Amniotic stem cell (primary cell): ENCODE results near the gene DUSP7.
"Not testable (repeated sequence)": the region's sequence is repeated elsewhere in the genome, so short reads cannot be mapped to it uniquely, and the experiment has no call there.

ENCODE experiments used
- DNase-seq: peaks from one replicate; lab custom pipeline; 2025; lab: John Stamatoyannopoulos, UW

DUSP7 gene

DNA sequence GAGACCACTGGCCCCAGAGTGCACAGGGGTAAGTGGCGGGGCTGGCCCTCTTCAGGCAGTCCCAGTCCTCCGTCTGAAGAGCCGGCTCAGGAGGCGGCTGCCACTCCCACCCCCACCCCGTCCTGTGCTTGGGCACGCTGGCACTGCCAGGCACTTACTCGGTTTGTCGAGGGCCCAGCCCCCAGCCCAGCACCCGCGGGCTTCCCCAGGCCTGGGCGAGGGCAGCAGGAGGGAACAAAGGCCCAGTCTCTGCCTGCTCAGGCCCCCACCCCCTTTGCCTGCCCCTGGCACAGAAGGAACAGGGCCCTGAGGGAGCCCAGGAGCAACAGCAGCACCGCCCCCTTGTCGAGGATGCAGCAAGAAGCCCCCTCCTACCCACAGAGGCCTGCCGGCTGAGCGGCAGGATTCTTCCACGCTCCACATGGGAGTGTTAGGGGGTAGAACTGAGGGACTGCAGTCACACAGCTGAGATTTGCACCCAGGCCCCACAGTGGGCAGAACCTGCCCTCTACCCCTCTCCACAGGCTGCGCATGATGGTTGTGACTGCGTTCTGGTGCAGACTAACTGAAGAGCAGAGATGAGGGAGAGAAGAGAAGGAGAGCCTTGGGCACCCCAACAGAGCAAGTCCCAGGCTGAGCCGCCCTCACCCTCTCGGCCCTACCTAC is 8.9 kb downstream of the DUSP7 start:
- no peak for DNase-seq

- DNase-seq: no peak
Measured at GRCh38 chr3:52046902-52047239, 9.5 kb downstream of the DUSP7 start.

DNA sequence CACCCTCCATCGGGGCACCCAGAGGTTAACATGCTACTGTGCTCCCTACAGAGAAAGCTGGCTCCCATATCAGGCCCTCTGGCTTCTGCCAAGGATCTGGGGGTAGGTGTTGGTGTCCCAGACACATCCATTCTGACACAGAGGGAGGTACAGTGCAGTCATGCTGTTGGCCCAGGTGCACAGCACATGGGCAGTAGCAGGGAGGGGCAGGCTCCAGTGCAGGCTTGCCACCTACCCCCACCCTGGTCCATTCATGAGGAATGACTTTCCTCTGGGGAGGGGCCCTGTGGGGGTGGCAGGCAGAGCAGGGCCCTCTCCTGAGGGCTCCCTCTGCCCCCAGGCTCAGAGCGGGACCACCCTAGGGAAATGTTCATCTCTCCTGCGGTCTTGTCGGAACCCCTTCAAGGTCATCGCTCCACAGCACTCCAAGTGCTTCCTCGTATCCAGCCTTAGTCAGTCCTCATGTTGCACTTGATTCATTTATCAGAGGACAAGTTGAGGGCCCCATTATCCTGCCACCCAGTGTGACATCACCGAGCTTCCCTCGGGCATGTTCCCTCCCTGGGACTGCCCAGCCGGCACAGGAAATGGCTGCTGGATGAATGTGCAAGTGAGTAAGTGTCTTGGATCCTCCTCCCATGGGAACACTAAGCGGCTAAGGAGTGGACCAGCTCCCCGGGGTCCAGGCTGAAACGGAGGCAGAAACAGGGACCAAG is 10.0 kb downstream of the DUSP7 start:
- peak; percentile 96 for DNase-seq

GRCh38 chr3:52044869-52045619 is 11.3 kb downstream of the DUSP7 start:
- no peak for DNase-seq

- no peak for DNase-seq
Measured at GRCh38 chr3:52043750-52044149, 12.6 kb downstream of the DUSP7 start.

DNA sequence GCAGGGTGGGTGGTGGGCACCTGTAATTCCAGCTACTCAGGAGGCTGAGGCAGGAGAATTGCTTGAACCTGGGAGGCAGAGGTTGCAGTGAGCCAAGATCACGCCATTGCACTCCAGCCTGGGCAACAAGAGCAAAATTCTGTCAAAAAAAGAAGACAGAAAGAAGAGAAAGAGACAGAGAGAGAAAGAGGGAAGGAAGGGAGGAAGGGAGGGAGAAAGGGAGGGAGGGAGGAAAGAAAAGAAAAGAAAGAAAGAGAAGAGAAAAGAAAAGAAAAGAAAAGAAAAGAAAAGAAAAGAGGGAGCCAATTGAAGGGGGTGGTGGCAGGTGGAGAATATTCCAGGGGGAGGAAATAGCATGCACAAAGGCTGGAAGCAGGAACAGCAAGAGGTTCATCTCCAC is 13.3 kb downstream of the DUSP7 start:
- DNase-seq: not testable (repeated sequence)

DNA sequence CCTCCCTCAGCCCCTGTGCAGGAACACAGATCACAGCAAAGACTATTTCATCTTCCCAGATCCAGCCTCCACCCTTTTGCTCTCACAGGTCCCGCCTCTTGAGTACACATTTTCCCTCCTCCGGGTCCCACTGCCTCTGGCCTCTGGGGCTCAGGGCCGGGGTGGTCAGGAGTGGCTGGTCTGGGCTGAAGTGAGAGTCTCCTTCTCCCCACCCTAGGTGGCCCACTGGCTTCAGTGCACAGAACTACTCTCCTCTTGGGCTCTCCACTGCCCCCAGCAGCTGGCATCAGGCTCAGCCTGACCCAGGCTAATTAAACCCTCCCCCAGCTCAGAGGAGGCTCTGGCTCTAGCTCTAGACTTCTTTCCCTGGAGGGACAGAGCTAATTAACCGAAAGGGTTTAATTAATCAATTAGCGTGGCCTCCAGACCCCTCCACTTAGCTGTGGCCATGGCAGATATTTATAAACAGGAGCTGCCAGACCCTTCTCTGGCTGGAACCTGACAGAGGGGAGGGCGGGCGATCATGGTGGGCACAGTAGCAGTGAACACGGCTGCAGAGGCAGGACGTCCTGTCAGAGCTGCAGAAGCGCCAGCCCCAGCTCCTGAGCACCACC is 15.1 kb downstream of the DUSP7 start:
- DNase-seq: no peak

GRCh38 chr3:52040600-52040999 is 15.8 kb downstream of the DUSP7 start:
- DNase-seq: no peak

DNA sequence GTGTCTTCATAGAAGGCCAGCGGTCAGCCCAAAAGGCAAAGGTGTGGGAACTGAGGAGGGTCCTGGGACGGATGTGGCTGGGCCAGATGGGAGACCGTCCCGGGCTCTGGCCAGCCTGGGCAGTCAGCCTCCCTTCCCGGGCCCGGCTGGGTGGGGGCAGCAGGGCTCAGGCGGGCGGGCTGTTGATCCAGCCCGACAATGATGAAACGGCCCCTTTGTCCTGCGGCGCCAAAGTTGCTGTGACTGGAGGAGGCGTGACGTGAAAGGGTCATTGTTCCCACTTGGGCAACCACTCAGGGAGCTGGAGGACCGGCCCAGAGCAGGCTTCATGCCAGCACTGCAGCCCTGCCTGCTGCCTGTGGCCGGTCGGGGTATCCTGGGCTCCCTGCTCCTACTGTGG is 16.5 kb downstream of the DUSP7 start:
- DNase-seq: no peak

- no peak for DNase-seq
Measured at GRCh38 chr3:52039426-52039825, 16.9 kb downstream of the DUSP7 start.

DNA sequence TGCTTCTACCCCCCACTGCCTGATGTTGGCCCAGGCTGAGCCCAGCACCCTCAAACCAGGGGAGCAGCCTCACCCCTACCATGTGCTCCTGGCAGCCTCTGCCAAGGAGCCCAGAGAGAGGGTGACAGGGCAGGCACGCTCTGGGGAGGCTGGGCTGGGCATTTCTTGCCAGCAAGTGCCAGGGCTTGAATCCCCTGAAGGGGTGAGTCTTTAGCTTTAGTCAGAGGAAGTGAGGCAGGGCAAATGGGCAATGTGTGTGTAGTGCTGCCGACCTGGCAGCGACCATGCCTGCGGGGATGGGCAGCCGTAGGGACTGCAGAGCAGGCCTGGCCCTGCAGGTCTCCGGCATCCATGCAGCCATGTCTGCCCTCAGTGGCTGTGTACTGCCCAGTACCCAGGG is 18.1 kb downstream of the DUSP7 start:
- DNase-seq: no peak

- no peak for DNase-seq
Measured at GRCh38 chr3:52037291-52037690, 19.1 kb downstream of the DUSP7 start.

GRCh38 chr3:52036829-52037228 is 19.5 kb downstream of the DUSP7 start:
- DNase-seq: no peak

DNA sequence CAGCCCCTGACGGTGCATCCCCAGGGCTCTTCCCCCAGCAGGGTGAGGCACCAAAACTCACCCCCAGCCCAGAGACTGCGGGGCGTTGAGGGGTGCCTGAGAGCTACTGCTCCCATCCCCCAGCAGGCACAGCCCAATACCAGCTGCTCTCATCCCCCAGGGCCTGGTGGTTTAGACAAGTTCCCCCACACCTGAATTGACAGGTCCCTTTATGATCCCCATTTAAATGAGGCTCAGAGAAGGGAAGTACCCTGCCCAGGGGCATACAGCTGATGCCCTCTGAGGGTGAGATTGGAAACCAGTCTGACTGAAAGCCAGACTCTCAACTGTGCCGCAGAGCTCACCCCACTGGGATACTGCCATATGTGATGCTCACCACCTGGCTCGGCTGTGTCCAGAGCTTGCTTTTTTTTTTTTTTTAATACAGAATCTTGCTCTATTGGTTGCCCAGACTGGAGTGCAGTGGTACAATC is 20.1 kb downstream of the DUSP7 start:
- no peak for DNase-seq

GRCh38 chr3:52034651-52035050 is 21.7 kb downstream of the DUSP7 start:
- DNase-seq: no peak

- no peak for DNase-seq
Measured at GRCh38 chr3:52034212-52034611, 22.2 kb downstream of the DUSP7 start.

- DNase-seq: not testable (repeated sequence)
Measured at GRCh38 chr3:52033748-52034147, 22.6 kb downstream of the DUSP7 start.

GRCh38 chr3:52032702-52033408 is 23.5 kb downstream of the DUSP7 start:
- no peak for DNase-seq

DNA sequence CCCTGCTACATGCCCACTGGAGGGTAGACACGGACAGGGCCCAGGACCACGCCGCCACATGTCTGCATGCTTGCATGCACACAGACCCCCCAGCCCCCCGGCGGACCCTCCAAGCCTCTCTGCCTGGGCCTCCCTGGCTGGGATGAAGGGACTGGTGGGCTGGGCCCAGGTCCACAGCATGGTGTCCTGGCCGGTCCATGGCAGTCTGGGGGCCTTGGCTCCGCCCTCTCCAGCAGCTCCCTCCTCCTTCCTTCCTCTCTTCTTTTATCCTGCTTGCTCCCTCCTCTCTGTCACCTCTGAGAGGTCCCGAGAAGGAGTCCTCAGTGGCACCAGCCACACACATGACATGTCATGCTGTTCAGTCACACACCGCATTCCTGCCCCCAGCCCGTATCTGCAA is 24.5 kb downstream of the DUSP7 start:
- no peak for DNase-seq

DNA sequence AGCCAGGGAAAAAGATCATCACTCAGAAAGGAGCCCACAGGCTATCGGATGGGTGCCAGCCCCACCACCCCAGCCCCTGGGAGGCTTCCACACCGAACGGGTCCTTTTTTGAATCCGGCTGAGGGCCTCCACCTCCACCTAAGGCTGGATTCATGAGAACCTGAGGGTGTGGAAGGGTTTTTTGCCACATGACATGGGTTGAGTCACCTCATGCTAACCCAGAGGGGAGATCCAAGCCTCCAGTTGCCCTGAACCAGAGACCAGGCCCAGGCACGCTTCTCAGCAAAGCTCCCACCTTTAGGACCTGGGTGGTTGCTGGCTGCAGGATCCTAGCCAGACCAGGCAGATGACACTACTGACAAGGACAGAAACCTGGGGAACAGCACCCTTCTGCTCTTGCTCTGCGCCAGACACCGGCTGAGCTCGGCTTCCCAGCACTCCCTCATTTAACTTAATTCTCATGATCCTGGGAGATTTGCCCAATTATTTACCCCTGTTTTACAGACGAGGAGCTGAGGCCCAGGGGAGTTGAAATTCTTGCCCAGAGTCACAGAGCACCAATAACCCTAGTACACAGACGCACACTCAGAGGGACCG is 25.6 kb downstream of the DUSP7 start:
- no peak for DNase-seq

- no peak for DNase-seq
Measured at GRCh38 chr3:52029535-52029934, 26.8 kb downstream of the DUSP7 start.

DNA sequence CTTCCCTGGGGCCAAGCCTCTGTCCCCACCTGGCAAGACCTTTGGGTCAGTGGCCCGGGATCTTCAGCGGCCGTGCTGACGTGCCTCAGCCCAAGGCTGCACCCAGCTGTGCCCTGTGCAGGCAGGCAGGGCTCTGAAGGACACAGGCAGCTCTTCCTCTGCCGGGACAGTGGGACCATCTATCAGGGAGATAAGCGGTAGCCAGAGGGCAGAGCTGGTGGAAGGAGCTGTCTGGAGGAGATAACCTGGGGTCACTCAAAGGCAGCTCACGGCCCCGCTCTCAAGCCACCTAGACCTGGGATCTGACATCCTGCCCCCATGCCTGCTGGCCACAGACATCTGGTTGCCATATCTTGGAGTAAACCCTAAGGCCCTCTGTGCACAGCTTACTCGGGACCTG is 27.3 kb downstream of the DUSP7 start:
- no peak for DNase-seq
